Activated naive CD4-positive, alpha-beta T cell (primary cell): ENCODE measurements around the gene INTS1.
"Not testable (repeated sequence)": the region's sequence is repeated elsewhere in the genome, so short reads cannot be mapped to it uniquely, and the experiment has no call there.

Experiments
- DNase-seq, 4 experiments: peaks; one replicate each; lab custom pipeline; 2025; lab: John Stamatoyannopoulos, UW

Gene INTS1

DNA sequence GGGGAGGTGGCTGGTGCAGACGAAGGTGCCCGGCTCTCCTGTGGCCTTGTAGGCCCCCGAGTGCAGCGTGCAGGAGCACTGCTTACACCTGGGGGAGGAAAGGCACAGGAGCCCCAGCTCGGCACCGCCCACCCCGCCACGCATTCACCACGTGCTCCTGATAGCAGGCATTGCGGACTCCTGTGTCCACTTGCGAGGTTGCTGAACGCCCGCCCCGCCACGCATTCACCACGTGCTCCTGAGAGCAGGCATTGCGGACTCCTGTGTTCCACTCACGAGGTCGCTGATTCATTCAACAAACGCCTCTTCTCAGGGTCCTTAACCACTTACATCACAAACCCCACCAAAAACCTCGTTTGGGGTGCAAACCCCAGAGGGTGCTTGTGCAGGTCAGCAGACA is 58.8 kb downstream of the INTS1 start:
- no peak for DNase-seq

DNA sequence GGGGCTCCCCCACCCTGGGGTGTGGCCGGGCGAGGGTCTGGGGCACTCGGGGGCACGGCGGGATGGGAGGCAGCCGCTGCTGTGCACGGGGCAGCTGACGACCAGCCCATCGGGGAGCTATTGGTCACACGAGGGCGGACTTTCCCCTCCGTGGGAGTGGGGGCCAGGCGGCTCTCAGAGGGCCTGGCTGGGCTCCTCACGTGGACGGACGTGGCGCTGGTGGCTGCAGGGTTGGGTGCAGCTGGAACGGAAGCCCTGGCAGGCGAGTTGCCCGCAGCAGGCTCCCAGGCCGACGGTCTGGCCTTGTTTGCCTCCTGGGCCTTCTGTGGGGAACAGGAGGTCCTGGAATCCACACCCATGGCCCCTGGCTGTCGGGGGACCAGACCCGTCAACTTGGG is 59.3 kb downstream of the INTS1 start:
- no peak for DNase-seq

DNA sequence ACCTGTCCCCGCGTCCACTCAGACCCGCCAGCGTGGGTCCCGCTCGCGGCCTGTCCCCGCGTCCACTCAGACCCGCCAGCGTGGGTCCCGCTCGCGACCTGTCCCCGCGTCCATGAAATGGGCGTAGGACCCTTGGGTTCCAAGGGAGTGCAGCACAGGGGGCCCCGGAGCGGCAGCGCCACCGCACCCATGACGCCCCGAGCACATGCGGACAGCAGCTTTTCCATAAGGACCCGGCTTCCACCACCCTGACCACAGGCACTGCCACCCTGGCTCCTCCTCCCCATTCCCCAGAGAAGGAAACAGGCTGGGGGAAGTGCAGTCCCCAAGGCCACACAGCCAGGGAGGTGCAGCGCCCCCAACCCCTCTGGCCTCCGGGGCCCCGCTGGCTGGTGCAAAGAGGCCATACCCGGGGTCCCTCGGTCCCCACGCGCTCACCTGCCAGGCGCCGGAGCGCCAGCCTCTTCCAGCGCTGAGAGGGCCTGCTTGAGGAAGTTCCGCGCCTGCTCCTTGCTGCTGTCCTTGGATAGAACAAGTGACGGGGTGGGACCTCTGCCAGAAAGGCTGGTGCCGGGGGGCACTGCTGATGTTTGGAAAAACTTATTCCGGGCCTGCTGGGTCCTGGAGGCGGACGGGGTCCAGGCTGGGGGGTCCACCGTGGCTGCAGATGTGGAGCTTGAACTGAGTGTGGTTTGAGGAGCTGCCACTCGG is 59.8 kb downstream of the INTS1 start:
- DNase-seq: no peak

DNA sequence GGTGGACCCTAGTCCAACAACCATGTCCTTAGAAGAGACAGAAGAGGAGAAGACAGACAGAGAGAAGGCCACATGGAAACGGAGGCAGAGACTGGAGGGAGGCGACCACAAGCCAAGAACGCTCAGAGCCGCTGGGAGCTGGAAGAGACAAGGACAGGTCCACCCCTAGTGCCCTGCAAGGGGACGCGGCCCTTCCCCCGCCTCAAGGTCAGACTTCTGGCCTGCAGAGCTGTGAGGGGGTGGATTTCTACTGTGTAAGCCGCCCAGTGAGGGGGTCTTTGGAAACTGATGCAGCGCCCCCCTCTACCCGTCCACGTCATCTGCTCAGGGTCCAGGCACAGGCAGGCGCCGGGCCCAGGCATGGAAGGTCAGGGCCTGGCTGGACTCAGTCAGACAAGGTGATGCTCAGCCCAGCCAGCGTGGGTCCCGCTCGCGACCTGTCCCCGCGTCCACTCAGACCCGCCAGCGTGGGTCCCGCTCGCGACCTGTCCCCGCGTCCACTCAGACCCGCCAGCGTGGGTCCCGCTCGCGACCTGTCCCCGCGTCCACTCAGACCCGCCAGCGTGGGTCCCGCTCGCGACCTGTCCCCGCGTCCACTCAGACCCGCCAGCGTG is 60.5 kb downstream of the INTS1 start:
- DNase-seq: not testable (repeated sequence)

- DNase-seq: no peak
Observed at GRCh38 chr7:1442355-1443124, 61.6 kb downstream of the INTS1 start.

DNA sequence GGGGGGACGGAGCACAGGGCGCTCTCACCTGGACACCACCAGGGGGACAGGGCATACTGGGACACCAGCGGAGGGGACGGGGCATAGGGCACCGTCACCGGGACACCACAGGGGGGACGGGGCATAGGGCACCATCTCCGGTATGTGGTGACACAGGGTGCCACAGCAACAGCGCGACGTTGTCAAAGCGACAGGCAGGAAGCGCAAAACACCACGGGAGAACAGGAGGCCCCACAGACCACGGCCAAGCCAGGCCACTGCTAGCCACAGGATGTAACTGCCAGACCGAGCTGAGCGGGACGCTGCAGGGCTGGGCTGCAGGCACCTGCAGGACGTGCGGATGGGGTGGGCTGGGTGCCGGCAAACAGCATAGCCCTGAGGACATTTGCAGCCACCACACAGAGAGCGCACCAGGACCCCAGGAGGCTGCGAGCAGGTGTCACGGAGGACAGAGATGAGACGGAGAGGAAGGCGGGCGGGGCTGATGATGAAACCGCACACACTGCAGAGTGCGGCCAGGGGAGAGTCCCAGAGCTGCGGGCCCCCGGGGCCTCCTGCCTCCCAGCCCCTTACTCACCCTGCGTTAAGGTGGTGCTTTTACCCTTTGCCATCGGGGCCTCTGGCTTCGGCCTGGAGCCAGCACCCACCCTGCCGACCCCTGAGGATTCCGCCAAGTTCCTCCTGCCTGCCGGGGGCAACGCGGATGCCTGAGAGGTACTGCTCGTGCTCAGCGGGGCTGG is 62.4 kb downstream of the INTS1 start:
- no peak for DNase-seq

GRCh38 chr7:1440620-1441019 is 63.6 kb downstream of the INTS1 start:
- DNase-seq: no peak

GRCh38 chr7:1439373-1440363 is 64.5 kb downstream of the INTS1 start:
- DNase-seq: no peak

DNA sequence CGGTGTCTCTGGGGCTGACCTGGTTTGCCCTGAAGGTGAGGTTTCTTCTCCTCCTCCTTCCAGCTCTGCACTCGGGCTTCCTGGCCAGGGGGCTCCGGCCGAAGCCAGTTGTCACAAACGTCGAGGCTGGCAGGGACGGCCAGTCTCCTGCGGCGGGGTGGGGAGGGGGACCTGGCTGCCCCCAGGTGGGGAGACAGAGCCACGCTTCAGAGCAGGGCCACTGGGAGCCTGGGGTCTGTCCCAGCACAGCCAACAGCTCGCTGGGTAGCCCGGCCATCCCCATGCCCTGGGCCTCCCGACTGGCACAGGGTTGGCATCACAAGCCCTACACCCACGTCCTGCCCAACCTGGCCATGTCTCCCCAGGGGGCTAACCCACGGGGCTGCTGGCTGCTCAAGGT is 65.4 kb downstream of the INTS1 start:
- no peak for DNase-seq

GRCh38 chr7:1438208-1438607 is 66.0 kb downstream of the INTS1 start:
- no peak for DNase-seq

DNA sequence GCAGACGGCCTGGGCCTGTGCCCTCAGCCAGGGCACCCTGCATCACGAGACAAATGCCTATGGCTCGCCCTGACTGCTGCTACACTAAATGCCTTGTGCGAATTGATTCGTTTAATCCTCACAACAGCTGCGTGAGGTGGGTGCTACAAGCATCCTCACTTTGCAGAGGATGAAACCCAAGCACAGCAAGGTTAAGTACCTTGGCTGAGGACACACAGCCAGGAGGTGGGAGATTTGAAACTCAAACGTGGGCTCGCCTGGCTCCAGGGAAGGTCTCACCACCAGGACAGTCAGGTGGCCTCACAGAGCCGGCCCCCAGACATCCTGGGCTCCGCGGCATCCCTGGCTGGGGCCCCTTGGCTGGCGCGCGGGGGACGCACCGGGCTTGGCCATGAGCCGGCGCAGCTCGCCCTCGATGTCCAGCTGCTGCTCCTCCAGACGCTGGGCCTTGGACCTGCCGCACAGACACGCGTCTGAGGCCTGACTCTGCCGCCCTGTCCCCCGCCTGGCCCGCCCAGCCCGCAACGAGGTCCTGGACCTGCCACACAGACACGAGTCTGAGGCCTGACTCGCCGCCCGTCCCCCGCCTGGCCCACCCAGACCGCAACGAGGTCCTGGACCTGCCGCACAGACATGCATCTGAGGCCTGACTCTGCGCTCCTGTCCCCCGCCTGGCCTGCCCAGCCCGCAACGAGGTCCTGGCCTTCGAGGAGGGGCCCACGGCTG is 66.9 kb downstream of the INTS1 start:
- no peak for DNase-seq

GRCh38 chr7:1436608-1437007 is 67.6 kb downstream of the INTS1 start:
- DNase-seq: no peak

GRCh38 chr7:1434891-1435670 is 69.1 kb downstream of the INTS1 start:
- no peak for DNase-seq

DNA sequence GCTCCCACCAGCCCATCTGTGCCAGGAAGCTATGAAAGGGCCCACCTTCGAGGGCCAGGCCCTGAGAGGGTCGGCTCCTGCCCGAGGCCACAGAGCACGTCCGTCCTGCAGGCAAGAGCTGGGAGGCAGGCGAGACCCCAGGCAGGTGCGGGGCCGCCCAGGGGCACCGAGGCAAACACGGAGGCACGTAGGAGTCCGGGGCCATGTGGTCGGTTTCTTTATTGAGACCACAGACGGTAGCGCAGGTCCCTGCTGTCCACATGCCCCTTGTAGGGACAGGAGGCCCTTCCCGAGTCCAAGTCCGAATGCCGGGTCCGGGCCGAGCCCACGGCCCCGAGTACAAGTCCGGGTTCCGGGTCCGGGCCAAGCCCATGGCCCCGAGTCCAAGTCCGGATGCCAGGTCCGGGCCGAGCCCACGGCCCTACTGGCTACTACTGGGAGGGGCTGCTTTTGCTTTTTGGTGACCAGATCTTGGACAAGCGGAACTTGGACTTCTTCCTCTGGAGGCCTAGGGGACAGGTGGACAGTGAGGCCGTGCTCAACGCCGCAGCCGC is 69.9 kb downstream of the INTS1 start:
- DNase-seq: no peak

GRCh38 chr7:1433128-1433920 is 70.9 kb downstream of the INTS1 start:
- DNase-seq: no peak

GRCh38 chr7:1432411-1433082 is 71.6 kb downstream of the INTS1 start:
- DNase-seq: peak; percentile 73 to 85 (median 82)

GRCh38 chr7:1431634-1432380 is 72.4 kb downstream of the INTS1 start:
- DNase-seq: no peak
